ENCODE data around the gene IL1R1.

GRCh38 chr2:102131564-102131963 is 11.0 kb upstream of the IL1R1 start:
- TF ChIP-seq EGR1 (IDR thresholded peaks at IDR 0.05) (no peak), EP300 (IDR thresholded peaks at IDR 0.05; ENCODE audit: borderline replicate concordance) (peak; percentile 85), RAD21 (IDR thresholded peaks at IDR 0.05; ENCODE audit: low read depth) (no peak), CREB1 (IDR thresholded peaks at IDR 0.05; ENCODE audit: low read depth) (no peak), TAF1 (IDR thresholded peaks at IDR 0.05; ENCODE audit: low read depth) (no peak), ZBTB7A (IDR thresholded peaks at IDR 0.05; ENCODE audit: low read depth) (no peak)
- TF ChIP-seq, protein P1, sequence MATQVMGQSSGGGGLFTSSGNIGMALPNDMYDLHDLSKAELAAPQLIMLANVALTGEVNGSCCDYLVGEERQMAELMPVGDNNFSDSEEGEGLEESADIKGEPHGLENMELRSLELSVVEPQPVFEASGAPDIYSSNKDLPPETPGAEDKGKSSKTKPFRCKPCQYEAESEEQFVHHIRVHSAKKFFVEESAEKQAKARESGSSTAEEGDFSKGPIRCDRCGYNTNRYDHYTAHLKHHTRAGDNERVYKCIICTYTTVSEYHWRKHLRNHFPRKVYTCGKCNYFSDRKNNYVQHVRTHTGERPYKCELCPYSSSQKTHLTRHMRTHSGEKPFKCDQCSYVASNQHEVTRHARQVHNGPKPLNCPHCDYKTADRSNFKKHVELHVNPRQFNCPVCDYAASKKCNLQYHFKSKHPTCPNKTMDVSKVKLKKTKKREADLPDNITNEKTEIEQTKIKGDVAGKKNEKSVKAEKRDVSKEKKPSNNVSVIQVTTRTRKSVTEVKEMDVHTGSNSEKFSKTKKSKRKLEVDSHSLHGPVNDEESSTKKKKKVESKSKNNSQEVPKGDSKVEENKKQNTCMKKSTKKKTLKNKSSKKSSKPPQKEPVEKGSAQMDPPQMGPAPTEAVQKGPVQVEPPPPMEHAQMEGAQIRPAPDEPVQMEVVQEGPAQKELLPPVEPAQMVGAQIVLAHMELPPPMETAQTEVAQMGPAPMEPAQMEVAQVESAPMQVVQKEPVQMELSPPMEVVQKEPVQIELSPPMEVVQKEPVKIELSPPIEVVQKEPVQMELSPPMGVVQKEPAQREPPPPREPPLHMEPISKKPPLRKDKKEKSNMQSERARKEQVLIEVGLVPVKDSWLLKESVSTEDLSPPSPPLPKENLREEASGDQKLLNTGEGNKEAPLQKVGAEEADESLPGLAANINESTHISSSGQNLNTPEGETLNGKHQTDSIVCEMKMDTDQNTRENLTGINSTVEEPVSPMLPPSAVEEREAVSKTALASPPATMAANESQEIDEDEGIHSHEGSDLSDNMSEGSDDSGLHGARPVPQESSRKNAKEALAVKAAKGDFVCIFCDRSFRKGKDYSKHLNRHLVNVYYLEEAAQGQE (IDR thresholded peaks at IDR 0.05; ENCODE audit: low read depth): no peak

All from Ishikawa (cell line).